Pancreas (tissue), 10 donors: ENCODE results near the gene FAAP100. TPM values are rescaled to one million over a fixed set of nuclear protein-coding genes. Genes with fewer than 3 reads are reported as not detected.

Source experiments
- ATAC-seq, 4 donors: fragments of 200-7000 bp; cut with Tn5 transposase; one replicate each; pipeline versions ENCODE4 v1.8.0 to v1.9.1; 2020; ENCODE audit warnings: mild to moderate bottlenecking in 4 of 4, moderate library complexity in 4 of 4
- DNase-seq, 6 donors: peaks; one replicate each; pipeline ENCODE4 v3.0.0-alpha.2; 2020
- FAIRE-seq: peaks from 2 replicates; lab custom pipeline; 2012; peaks lifted over from hg19 to GRCh38; lab: Jason Lieb, UNC
- H3K27ac ChIP-seq, 4 donors: fragments of 200-600 bp; sonication (generic); 1 replicate in 3 of 4; 2 replicates in 1 of 4; pipeline versions ENCODE4 v1.5.0 to v1.8.0; 2020
- H3K27me3 ChIP-seq, 4 donors: fragments of 200-600 bp; one replicate each; pipeline ENCODE4 v1.8.0; 2021
- H3K36me3 ChIP-seq, 3 donors: fragments of 200-600 bp; sonication (generic) in 1 of 3; one replicate each; pipeline versions ENCODE4 v1.5.0 to v1.8.0; 2020 to 2021
- H3K4me1 ChIP-seq, 3 donors: fragments of 200-600 bp; one replicate each; pipeline ENCODE4 v1.8.0; 2021
- H3K4me3 ChIP-seq, 4 donors: fragments of 200-600 bp; sonication (generic) in 2 of 4; one replicate each; pipeline versions ENCODE4 v1.5.0 to v1.8.0; 2020 to 2021
- H3K9me3 ChIP-seq, 4 donors: fragments of 200-600 bp; one replicate each; pipeline ENCODE4 v1.8.0; 2021
- WGBS, 2 donors: extraction: QIAGEN DNeasy Blood & Tissue Kit; methylation state at CpG; one replicate each; pipeline ENCODE4 v1.1.7; 2013; 5-methylcytosine and 5-hydroxymethylcytosine counted together
- intact Hi-C, 3 donors: fragments of 100-400 bp; cut with DNase I; formaldehyde crosslinking; loops; one replicate each; pipeline versions ENCODE4 v1.11.1 to v1.14.2; 2022
- polyA plus RNA-seq, 2 donors: library from polyadenylated mRNA; stranded (reverse); fragments of 200-250 nt; gene quantifications; one replicate each; pipeline ENCODE4 v1.2.3, GENCODE V29; 2013
- total RNA-seq, 6 donors: library from RNA; stranded (reverse); fragmentation: NEBNext Ultra II Directional in 4 of 6; extraction: Animal tissue kit (Norgen Biotek cat#: 25700) in 4 of 6; gene quantifications; one replicate each; pipeline versions ENCODE4 v1.2.1 to v1.2.4, GENCODE V29; 2021 to 2023
- TF ChIP-seq, protein P1 (sequence below), 4 donors: fragments of 200-600 bp; sonication (generic) in 3 of 4; IDR thresholded peaks; one replicate each; pipeline versions ENCODE4 v1.5.0 to v1.8.0; 2021; ENCODE audit warnings: antibody characterized with exemption in 4 of 4
- donor health status: healthy with polysubstance abuse.
- donor health status: DM: no; HTN: no; CAD: no; lungs with moderate emphysema.
- donor health status: DM: no; HTN: no; CAD: no.
- donor health status: control.
- donor health status: control.
- donor health status: Bipolar disorder and iron deficiency.
- donor health status: DM: yes; HTN: yes; CAD: no.
- donor health status: DM: no; HTN: no; CAD: no.
- donor health status: DM: no; HTN: no; CAD: no.
- donor health status: DM: yes; HTN: yes; CAD: no.

The FAAP100 gene
- total and polyA plus RNA-seq, 8 donors: 9.4 to 66.0 (median 14.8) TPM

- 89 to 90% methylated on average over 24 of the region's 24 CpGs for WGBS, 2 donors
- Histone ChIP-seq H3K4me1 (no peaks in the 10 kb centered on the region), H3K27ac (no peak overlapping the region), H3K36me3 (peaks cover 0 to 28% (median 7%) of the 10 kb centered on the region in 3 donors), H3K4me3 (no peak overlapping the region), H3K27me3 (no peaks in the 10 kb centered on the region), H3K9me3 (no peaks in the 10 kb centered on the region)
- ATAC-seq (no peak), FAIRE-seq (no peak), DNase-seq (peak in 4 of 6 donors; percentile 38 to 68 (median 48))
- intact Hi-C loops: no loop called here
- TF ChIP-seq, protein P1, sequence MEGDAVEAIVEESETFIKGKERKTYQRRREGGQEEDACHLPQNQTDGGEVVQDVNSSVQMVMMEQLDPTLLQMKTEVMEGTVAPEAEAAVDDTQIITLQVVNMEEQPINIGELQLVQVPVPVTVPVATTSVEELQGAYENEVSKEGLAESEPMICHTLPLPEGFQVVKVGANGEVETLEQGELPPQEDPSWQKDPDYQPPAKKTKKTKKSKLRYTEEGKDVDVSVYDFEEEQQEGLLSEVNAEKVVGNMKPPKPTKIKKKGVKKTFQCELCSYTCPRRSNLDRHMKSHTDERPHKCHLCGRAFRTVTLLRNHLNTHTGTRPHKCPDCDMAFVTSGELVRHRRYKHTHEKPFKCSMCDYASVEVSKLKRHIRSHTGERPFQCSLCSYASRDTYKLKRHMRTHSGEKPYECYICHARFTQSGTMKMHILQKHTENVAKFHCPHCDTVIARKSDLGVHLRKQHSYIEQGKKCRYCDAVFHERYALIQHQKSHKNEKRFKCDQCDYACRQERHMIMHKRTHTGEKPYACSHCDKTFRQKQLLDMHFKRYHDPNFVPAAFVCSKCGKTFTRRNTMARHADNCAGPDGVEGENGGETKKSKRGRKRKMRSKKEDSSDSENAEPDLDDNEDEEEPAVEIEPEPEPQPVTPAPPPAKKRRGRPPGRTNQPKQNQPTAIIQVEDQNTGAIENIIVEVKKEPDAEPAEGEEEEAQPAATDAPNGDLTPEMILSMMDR (IDR thresholded peaks at IDR 0.05): no peak
These were observed 6.8 kb downstream of the FAAP100 start for GRCh38 chr17:81545160-81545949.

DNA sequence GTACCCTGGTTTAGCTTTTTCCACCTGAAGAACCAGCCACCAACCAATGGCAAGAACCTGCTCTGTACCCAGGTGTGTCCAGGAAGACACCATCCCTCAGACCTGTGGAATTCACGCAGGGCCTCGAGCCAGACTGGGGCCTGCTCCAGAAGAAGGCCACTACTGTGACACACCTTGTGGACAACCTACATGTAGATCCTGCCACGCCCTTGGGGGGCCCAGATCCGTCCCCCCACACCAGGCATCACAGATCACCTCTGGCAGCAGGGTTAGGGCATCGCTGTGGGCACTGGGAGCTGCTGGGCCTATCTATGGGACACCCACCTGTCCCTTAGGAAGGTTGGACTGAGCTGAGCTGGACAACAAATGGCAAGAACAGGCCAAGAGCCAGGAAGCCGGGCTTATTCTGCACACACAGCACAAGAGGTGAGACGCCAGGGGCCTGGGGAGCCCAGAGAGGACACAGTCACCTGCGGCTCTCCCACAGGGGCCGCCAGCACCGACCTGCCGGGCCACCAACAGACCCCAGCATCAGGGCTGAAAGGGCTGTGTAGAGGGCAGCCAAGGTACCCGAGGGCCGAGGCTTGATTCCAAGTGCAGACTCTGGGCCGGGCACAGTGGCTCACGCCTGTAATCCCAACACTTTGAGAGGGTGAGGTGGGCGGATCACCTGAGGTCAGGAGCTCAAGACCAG, 7.7 kb downstream of the FAAP100 start:
- no peak for FAIRE-seq
- DNase-seq: peak in 4 of 6 donors; percentile 38 to 70 (median 51)

DNA sequence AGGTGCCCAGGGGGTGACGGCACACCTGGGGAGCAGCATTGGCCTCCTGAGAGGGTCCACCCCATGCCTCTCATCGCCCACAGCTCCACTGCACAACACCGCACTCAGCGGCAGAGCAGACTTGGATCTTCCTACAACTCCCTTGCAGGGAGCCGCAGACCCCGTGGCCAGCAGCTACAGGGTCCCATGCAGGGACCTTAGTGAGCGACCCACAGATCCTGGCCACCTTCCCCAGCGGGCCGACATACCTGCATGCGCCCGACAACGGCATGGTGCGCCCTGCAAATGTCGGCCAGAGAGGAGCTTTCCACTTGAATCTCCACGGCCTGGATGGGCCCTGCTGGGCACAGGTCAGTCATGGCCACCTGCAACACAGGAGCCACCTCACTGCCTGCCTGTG, 8.4 kb downstream of the FAAP100 start:
- H3K4me1 ChIP-seq: no peaks in the 10 kb centered on the region
- TF ChIP-seq, protein P1 (IDR thresholded peaks at IDR 0.05): no peak
- peak in 4 of 6 donors; percentile 32 to 71 (median 52) for DNase-seq
- H3K27ac ChIP-seq: no peak overlapping the region
- no peak overlapping the region for H3K4me3 ChIP-seq
- ATAC-seq: peak in 1 of 4 donors; percentile 0
- H3K36me3 ChIP-seq: peaks cover 0 to 34% (median 7%) of the 10 kb centered on the region in 3 donors
- WGBS, 2 donors: 96 to 97% methylated on average over 15 of the region's 15 CpGs
- intact Hi-C loops: loop anchor here in 1 of 3 donors (5.0 kb wide), 1 partner anchor 296 kb away; no protein-coding TSS in a partner anchor
- H3K27me3 ChIP-seq: no peaks in the 10 kb centered on the region
- FAIRE-seq: no peak
- no peaks in the 10 kb centered on the region for H3K9me3 ChIP-seq

More for the DNA sequence above, 7.7 kb downstream of the FAAP100 start:
- H3K4me3 ChIP-seq: no peak overlapping the region
- H3K4me1 ChIP-seq: no peaks in the 10 kb centered on the region
- H3K27ac ChIP-seq: no peak overlapping the region
- H3K27me3 ChIP-seq: no peaks in the 10 kb centered on the region
- intact Hi-C loops: loop anchor here in 1 of 3 donors (5.0 kb wide), 1 partner anchor 297 kb away; no protein-coding TSS in a partner anchor
- WGBS, 2 donors: 89 to 90% methylated on average over 15 to 16 of the region's 16 CpGs
- TF ChIP-seq, protein P1 (IDR thresholded peaks at IDR 0.05): no peak
- H3K9me3 ChIP-seq: no peaks in the 10 kb centered on the region
- peak in 1 of 4 donors; percentile 1 for ATAC-seq
- H3K36me3 ChIP-seq: peaks cover 0 to 34% (median 7%) of the 10 kb centered on the region in 3 donors

GRCh38 chr17:81543339-81543675, 8.8 kb downstream of the FAAP100 start:
- no peak for FAIRE-seq
- DNase-seq: peak in 1 of 6 donors; percentile 59
- intact Hi-C loops: loop anchor here in 1 of 3 donors (5.0 kb wide), 1 partner anchor 296 kb away; no protein-coding TSS in a partner anchor
- H3K4me1 ChIP-seq: peaks cover 0 to 3% (median 0%) of the 10 kb centered on the region in 3 donors
- TF ChIP-seq, protein P1 (IDR thresholded peaks at IDR 0.05): no peak
- peak in 1 of 4 donors; percentile 1 for ATAC-seq
- H3K27me3 ChIP-seq: no peaks in the 10 kb centered on the region
- H3K4me3 ChIP-seq: no peak overlapping the region
- H3K9me3 ChIP-seq: no peaks in the 10 kb centered on the region
- H3K36me3 ChIP-seq: peaks cover 0 to 34% (median 7%) of the 10 kb centered on the region in 3 donors
- H3K27ac ChIP-seq: no peak overlapping the region
- WGBS, 2 donors: 91 to 93% methylated on average over 14 of the region's 14 CpGs
